ENCODE results near the gene LEF1.
A peak's percentile ranks its signal among the peaks of the same experiment; 100 is the strongest.
"Not testable (repeated sequence)": the region's sequence is repeated elsewhere in the genome, so short reads cannot be mapped to it uniquely, and the experiment has no call there.

The LEF1 gene

DNA sequence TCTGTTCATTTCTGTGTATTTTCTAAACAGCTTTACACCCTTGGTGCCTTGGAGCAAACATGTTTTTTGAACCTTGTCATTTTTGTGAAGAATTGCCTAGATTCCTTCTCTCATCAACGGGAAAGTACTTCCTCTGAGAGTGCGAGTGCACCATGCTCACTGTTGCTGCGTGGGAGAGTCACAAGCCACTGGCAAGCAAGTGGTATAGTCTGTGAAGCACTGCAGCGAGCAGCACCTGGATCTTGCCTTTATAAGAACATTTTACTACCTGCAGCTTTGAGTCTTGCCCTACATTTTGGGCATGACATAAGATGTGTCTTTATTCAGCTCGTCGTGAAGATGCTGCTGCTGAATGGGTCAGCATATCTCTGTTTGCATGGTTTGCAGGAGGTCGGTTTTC, 134.2 kb downstream of the LEF1 start:
- no peak for DNase-seq (ENCODE audit: low spot score)

DNA sequence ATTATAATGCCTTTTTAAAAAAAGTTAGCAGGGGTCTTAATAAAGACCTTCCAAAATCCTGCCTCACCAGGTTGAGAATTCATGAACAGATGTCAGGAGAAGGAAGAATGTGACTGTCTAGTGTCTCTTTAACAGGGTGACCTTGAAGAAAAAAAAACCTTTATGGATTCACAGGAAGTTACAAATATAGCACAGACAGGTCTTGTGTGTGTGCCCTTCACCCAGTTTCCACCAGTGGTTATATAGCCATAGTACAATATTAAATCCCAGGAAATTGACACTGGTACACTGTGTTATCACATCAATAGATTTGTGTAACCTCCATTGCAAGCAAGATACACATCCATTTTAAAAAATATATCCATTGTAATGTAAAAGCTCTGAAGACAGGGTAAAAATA, 135.4 kb downstream of the LEF1 start:
- no peak for DNase-seq (ENCODE audit: low spot score)

DNA sequence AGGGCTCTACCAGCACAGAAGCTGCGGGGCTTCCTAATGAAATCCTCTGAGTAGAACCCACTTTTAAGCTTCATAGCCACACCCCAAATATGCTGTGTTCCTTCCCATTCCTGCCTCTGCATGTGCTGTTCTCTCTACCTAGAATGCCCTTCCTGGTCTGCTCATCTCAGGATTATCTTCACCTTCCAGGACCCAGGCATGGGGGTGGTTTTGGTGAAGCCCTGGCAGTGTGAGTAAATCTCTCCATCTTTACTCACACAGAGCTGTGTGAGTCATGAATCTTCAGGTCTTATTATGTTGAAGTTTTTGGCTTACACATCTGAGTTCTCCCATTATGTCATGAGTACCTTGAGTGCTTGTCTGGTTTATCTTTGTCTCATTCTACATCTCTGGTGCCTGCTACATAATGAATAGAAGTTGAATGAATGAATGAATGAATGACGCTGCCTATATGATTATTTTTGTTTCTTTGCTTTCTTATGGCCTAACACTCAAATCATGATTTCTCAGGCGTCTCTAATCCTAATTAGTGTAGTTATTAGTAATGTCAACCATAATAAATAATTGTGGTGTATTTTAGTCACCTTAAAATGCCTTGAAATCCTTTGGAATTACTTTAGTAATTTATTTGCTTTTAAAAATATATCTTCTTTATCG, 137.2 kb downstream of the LEF1 start:
- DNase-seq (ENCODE audit: low spot score) = no peak

DNA sequence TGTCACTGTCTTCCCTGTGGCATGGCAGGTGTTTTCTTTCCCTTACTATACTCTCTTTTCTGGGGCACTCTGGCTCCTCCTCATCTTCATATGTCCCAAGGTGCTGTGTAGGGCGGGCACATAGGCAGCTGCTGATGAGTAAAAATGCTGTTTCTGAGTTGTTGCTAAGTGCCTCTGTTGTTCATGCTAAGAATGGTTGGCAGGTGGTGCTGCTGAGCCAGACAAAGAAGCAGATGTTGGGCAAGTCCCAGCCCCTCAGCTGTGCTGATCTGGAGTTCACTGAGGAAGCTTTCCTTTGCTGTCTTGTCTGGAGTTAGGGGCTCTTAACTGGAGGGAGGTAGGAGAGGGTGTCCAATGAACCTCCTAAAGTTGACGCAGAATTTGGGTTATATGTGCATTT, 138.4 kb downstream of the LEF1 start:
- peak; percentile 33 for DNase-seq (ENCODE audit: low spot score)

- no peak for DNase-seq (ENCODE audit: low spot score)
These were observed 139.0 kb downstream of the LEF1 start for GRCh38 chr4:108029731-108030130.

- no peak for DNase-seq (ENCODE audit: low spot score)
These were observed 139.6 kb downstream of the LEF1 start for GRCh38 chr4:108029016-108029720.

DNA sequence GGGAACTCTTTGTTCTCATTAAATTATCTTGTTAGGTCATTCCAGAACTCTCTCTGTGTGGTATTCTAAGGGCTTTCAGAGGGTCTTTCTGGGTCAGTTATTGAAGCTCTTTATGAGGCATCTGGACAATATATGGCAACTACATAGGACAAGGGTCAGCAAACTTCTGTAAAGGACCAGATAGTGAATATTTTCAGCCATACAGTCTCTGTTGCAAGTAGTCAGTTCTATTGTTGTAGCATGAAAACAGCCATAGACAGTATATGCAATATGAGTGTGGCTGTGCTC, 143.9 kb downstream of the LEF1 start:
- DNase-seq (ENCODE audit: low spot score) = no peak

GRCh38 chr4:108024085-108024877, 144.5 kb downstream of the LEF1 start:
- no peak for DNase-seq (ENCODE audit: low spot score)

DNA sequence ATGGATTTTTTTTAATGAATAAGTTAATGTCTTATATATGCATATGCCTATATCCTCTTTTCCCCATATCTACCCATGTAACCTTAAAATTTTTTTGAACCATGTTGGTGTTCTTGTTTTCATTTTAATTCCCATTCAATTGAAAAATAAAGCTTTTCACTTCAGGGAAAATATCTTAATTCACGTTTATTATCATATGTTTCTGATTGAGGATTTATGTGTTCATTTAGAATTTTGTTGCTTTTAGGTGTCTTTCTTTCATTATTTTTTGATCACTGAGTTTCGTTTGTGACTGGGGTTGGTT, 149.9 kb downstream of the LEF1 start:
- no peak for DNase-seq (ENCODE audit: low spot score)

- DNase-seq (ENCODE audit: low spot score) = peak; percentile 56
These were observed 150.5 kb downstream of the LEF1 start for GRCh38 chr4:108018040-108018883.

DNA sequence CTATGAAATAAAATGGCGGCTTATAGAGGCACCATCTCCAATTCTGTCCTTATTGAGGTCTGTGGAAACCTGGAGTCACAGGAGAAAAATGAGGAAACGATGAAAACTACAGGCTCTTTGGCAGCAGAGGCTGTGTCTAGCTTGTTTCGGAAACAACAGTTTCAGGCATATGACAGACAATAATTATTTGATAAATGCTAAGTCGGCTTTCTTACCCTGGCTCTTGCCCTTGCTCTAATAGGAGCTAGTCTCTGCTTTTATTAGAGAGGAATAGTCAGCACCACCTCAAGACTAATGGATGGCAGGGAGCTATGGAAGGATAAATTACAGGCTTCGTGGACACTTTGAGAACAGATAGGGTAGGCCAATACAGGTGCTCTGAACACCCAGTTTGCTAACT, 154.8 kb downstream of the LEF1 start:
- DNase-seq (ENCODE audit: low spot score) = no peak

DNA sequence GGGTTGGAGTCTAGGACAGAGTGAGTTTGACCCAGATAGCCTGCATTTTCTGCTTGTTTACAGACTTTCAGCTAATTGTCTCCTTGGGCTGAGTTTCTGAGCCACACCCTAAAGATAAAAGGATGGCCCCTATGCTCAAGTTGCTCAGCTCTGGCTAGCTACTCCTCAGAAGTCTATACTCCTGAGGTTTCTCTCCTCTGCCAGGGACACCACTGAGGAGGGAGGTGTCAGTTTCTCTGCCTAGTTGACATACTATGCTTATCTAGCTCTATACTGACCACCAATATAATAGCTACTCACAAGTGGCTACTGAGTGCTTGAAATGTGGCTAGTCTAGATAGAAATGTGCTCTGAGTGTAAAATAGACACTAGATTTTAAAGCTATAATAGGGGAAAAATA, 155.4 kb downstream of the LEF1 start:
- DNase-seq (ENCODE audit: low spot score) = no peak

DNA sequence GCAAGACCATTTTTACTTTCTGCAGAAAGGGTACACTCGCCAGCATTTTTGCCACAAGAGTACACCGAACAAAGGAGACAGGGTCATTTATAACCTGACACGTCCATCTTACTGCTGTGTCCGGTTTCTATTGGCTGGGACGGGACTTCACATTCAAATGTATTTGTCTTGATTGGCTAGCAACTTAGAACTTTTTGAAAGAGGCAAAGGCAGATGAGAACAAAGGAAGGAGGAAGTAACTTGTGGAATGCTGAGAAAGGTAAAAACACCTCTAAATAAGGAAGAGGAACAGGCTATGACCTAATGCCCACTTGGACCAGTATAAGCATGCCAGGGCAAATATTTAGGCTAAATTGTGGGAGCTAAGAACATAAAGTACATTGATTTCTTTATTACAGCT, 156.3 kb downstream of the LEF1 start:
- not testable (repeated sequence) for DNase-seq (ENCODE audit: low spot score)

- no peak for DNase-seq (ENCODE audit: low spot score)
These were observed 158.6 kb downstream of the LEF1 start for GRCh38 chr4:108010167-108010566.

DNA sequence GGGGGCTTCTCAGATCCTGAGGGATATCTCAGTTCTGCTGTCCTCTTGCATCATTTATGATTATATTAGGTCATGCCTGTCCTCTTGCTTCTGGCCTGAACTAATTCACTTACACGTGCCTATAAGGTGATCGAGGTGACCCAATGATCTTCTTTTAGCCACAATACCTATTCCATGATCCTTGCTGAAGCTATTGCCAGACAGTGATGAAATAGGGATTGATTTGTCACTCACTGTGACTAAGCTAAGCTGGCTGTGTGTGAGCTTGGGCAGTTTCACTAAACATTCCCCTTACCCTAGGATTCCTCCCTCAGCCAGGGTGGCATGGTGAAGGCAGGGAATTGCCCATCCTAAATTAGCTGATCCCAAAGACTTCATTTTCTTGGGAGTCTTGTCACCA, 160.0 kb downstream of the LEF1 start:
- no peak for DNase-seq (ENCODE audit: low spot score)

GRCh38 chr4:108007984-108008383, 160.7 kb downstream of the LEF1 start:
- no peak for DNase-seq (ENCODE audit: low spot score)

GRCh38 chr4:108006361-108006760, 162.4 kb downstream of the LEF1 start:
- DNase-seq (ENCODE audit: low spot score) = no peak

- DNase-seq (ENCODE audit: low spot score) = no peak
These were observed 162.9 kb downstream of the LEF1 start for GRCh38 chr4:108005807-108006206.

GRCh38 chr4:108004646-108005045, 164.1 kb downstream of the LEF1 start:
- DNase-seq (ENCODE audit: low spot score) = no peak

DNA sequence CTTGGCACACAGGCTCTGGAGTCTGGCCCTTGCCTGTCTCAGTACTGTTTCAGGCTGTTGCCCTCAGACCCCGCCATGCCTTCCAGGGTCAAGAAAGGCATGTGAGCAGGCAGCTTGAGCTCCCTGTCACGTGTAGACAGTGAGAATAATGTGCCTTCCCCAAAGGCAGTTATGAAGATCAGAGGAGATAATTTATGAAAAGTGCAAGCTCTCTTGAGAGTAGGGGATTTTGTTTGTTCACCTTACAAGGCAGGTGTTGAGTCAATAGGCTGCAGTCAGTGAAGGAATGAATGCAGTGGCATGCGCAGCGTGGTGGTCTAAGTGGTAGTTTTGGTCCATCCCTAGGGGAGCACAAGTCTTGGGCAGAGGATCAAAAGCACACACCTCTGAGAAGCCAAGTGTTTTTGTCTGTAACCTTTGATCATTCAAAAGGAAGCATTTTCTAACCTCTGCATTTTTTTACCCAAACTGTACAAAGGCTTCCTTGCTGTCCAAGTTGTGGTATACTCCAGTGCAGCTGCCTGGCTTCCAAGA, 164.7 kb downstream of the LEF1 start:
- DNase-seq (ENCODE audit: low spot score) = no peak

DNA sequence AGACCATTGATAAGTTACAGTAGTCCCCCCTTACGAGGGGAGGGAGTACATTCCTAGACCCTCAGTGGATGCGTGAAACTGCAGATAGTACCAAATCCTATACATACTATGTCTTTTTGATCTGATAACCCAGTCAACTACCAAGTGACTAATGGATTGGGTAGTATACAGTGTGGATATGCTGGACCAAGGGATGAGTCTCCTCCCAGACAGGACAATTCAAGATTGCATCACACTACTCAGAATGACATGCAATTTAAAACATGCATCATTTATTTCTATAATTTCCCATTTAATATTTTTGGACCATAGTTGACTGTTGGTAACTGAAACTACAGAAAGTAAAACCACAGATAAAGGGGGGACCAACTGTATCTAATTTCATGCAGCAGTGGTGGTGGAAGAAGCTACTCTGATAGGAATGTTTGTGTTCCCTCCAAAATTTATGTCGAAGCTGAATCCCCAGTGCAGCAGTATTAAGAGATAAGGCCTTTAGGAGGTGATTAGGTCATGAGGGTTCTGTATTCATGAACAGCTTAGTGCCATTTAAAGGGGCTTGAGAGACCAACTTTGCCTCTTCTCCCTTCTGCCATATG, 167.1 kb downstream of the LEF1 start:
- DNase-seq (ENCODE audit: low spot score) = no peak
